HuH-7 (cell line): ENCODE measurements around the gene CPVL.

ENCODE experiments used
- DNase-seq: peaks from one replicate; pipeline ENCODE4 v3.0.0; 2011; ENCODE audit warnings: low spot score

Gene CPVL

GRCh38 chr7:29146057-29146706, at the start of gene CPVL:
CPVL (minus strand) TSS chr7:29146537; CDS start chr7:29121061, 25,476 bp downstream.
- DNase-seq, result peak; percentile 71

- peak; percentile 73 for DNase-seq
Observed at GRCh38 chr7:29194594-29195427, 48.5 kb upstream of the CPVL start, which contains the start of gene CHN2. CHN2 (plus strand) TSS chr7:29194775.

GRCh38 chr7:29194206-29194593, 47.9 kb upstream of the CPVL start:
- peak; percentile 40 for DNase-seq

- DNase-seq, result peak; percentile 34
Observed at GRCh38 chr7:29193316-29194205, 47.2 kb upstream of the CPVL start.

GRCh38 chr7:29192811-29193210, 46.5 kb upstream of the CPVL start:
- no peak for DNase-seq

GRCh38 chr7:29192323-29192722, 46.0 kb upstream of the CPVL start:
- DNase-seq, result no peak

- DNase-seq, result peak; percentile 76
Observed at GRCh38 chr7:29190349-29191045, 44.2 kb upstream of the CPVL start.

GRCh38 chr7:29189743-29190201, 43.4 kb upstream of the CPVL start:
- DNase-seq, result peak; percentile 81

GRCh38 chr7:29185613-29186012, 39.3 kb upstream of the CPVL start:
- DNase-seq, result no peak

- DNase-seq, result no peak
Observed at GRCh38 chr7:29184599-29184998, 38.3 kb upstream of the CPVL start.

- DNase-seq, result no peak
Observed at GRCh38 chr7:29179115-29179514, 32.8 kb upstream of the CPVL start.

GRCh38 chr7:29177963-29178600, 31.7 kb upstream of the CPVL start:
- no peak for DNase-seq

GRCh38 chr7:29173458-29173857, 27.1 kb upstream of the CPVL start:
- no peak for DNase-seq

- no peak for DNase-seq
Observed at GRCh38 chr7:29170781-29171180, 24.4 kb upstream of the CPVL start.

- no peak for DNase-seq
Observed at GRCh38 chr7:29167721-29168120, 21.4 kb upstream of the CPVL start.

- peak; percentile 15 for DNase-seq
Observed at GRCh38 chr7:29163854-29164253, 17.5 kb upstream of the CPVL start.

GRCh38 chr7:29162577-29162976, 16.2 kb upstream of the CPVL start:
- DNase-seq, result no peak

- no peak for DNase-seq
Observed at GRCh38 chr7:29161231-29161630, 14.9 kb upstream of the CPVL start.

- DNase-seq, result no peak
Observed at GRCh38 chr7:29160080-29160479, 13.7 kb upstream of the CPVL start.

- DNase-seq, result no peak
Observed at GRCh38 chr7:29158795-29159423, 12.6 kb upstream of the CPVL start.
